ENCODE data around the gene G6PC1.

G6PC1 gene

DNA sequence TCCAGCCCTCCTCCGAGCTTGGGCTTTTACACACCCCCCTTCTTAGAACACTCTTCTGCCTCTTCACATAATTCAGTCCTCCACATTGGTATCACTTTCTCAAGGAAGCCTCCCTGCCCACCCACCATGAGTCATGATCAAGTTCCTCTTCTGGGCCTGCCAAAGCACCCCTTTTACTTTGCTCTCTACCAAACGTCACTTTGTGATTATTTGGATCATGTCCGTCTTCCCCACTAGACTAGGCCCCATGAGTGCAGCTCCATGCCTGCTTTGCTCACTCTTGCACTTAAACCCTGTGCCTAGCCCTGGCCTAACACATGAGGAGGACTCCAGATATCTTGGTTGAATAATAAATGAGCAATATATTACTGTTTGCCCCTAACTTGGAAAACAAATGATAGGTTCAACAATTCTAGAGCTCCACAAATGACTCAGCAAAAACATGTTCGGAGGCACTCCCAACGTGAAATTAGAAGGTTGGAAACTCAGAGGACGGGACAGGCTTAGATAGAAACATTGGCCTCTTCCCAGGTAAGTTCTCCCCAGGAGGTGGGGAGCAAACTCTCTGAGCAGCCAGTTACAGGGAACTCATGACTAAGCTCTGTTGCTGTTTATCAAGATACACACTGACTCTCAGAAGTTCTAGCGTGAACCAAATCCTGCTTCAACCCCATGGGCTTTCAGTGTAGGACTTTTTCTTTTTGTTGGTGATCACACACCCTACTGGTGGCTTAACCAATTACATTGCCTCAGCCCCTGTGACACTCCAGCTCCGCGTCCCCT, 28.3 kb downstream of the G6PC1 start:
- TF ChIP-seq, protein P1, sequence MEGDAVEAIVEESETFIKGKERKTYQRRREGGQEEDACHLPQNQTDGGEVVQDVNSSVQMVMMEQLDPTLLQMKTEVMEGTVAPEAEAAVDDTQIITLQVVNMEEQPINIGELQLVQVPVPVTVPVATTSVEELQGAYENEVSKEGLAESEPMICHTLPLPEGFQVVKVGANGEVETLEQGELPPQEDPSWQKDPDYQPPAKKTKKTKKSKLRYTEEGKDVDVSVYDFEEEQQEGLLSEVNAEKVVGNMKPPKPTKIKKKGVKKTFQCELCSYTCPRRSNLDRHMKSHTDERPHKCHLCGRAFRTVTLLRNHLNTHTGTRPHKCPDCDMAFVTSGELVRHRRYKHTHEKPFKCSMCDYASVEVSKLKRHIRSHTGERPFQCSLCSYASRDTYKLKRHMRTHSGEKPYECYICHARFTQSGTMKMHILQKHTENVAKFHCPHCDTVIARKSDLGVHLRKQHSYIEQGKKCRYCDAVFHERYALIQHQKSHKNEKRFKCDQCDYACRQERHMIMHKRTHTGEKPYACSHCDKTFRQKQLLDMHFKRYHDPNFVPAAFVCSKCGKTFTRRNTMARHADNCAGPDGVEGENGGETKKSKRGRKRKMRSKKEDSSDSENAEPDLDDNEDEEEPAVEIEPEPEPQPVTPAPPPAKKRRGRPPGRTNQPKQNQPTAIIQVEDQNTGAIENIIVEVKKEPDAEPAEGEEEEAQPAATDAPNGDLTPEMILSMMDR (IDR thresholded peaks at IDR 0.05; ENCODE audit: low read depth, low read length, missing control alignments): peak; percentile 66
- H3K4me3 ChIP-seq (ENCODE audit: low read depth, low read length): no peak overlapping the region
- DNase-seq (ENCODE audit: low read depth): peak; percentile 59
- in situ Hi-C loops (cut with HindIII; ENCODE audit: low sequenced_read_pairs): no loop called here

DNA sequence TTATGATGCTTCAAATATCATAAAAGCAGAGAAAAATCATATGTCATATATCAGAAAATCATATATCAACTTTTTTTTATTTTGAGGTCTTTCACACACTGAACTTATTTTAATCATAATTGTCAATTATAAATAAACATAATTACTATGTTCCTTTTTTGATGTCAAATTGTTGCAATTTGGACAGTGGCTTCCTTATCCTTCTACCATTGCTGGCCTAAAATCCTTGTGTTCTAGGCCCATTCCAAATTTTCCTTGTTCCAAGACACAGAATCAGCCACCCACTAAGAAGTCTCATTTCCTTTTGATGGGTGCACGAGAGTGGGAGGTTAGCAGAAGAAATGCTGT, 28.9 kb downstream of the G6PC1 start:
- in situ Hi-C loops (cut with HindIII; ENCODE audit: low sequenced_read_pairs): no loop called here
- no peak for DNase-seq (ENCODE audit: low read depth)
- H3K4me3 ChIP-seq (ENCODE audit: low read depth, low read length): no peak overlapping the region
- TF ChIP-seq, protein P1 (IDR thresholded peaks at IDR 0.05; ENCODE audit: low read depth, low read length, missing control alignments): no peak

DNA sequence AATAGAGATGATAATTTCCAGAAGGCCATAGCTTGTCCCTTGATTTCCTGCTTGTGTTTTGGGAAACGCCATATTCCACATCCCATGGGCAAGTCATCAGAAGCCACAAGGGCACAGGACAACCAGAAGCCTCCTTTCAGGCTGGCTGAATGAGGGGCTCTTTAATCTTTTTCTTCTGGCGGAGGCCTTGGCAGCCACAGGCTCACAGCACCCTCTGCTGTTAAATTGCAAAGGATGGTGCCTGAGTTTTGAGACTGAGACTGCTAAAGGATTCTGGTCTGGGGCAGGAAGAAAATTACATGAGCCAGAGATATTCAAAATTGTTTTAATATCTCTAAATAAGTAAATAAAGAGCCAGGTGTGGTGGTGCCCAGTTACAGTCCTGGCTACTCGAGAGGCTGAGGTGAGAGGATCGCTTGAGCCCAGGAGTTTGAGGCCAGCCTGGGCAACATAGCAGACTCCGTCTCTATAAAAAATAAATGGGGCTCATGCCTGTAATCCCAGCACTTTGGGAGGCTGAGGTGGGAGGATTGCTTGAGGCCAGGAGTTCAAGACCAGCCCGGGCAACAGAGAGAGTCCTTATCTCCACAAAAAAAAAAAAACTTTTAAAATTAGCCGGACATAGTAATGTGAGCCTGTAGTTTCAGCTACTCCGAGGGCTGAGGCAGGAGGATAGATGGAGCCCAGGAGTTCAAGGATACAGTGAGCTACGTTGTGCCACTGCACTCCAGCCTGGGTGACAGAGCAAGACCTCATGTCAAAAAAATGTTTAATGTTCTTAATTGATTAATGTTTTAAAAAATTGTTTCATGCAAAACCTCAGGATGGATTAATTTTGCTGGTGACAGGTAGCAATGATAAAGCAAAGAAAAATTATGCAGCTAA, 37.4 kb downstream of the G6PC1 start:
- peak; percentile 36 for DNase-seq (ENCODE audit: low read depth)
- in situ Hi-C loops (cut with HindIII; ENCODE audit: low sequenced_read_pairs): no loop called here
- H3K4me3 ChIP-seq (ENCODE audit: low read depth, low read length): no peak overlapping the region
- TF ChIP-seq, protein P1 (IDR thresholded peaks at IDR 0.05; ENCODE audit: low read depth, low read length, missing control alignments): peak; percentile 76

DNA sequence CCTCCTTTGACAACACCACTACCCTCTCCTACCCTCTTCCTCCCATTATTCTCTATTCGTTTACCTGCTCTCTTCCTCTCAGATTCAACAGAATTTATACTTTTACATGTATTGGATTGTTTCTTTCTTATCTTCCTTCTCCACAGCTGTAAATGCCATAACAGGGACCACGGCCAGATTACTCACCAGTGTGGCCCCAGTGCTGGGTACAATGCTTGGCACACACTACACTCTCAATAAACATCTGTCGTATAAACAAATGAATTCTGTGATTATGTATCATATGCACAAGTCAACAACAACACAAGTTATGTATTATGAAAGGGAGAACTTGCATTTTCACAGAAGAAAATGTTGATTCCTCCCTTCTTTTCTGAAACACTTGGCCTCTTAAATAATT, 43.6 kb downstream of the G6PC1 start:
- in situ Hi-C loops (cut with HindIII; ENCODE audit: low sequenced_read_pairs): no loop called here
- DNase-seq (ENCODE audit: low read depth): no peak

DNA sequence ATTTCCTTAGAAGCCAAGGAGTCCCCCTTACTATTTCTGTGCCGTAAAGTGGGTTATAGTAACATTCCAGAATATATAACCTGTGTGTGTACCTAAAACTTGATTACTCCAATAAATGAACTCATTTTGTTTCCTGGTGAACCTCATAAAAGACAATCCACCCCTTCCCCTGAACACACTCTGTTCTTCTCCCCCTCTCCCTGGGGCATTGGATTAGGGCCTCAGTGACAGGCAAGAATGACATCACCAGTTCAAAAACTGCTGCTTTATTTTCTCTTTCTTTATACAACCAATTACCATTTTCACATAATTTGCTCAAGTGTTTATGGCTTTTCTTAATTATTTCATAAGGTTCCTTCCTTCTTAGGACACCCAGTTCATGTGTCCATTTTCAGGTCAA, 46.2 kb downstream of the G6PC1 start:
- in situ Hi-C loops (cut with HindIII; ENCODE audit: low sequenced_read_pairs): no loop called here
- TF ChIP-seq, protein P1 (IDR thresholded peaks at IDR 0.05; ENCODE audit: low read depth, low read length, missing control alignments): no peak
- no peak overlapping the region for H3K4me3 ChIP-seq (ENCODE audit: low read depth, low read length)
- no peak for DNase-seq (ENCODE audit: low read depth)

More for the DNA sequence above, 43.6 kb downstream of the G6PC1 start:
- no peak overlapping the region for H3K4me3 ChIP-seq (ENCODE audit: low read depth, low read length)
- TF ChIP-seq, protein P1 (IDR thresholded peaks at IDR 0.05; ENCODE audit: low read depth, low read length, missing control alignments): no peak

DNA sequence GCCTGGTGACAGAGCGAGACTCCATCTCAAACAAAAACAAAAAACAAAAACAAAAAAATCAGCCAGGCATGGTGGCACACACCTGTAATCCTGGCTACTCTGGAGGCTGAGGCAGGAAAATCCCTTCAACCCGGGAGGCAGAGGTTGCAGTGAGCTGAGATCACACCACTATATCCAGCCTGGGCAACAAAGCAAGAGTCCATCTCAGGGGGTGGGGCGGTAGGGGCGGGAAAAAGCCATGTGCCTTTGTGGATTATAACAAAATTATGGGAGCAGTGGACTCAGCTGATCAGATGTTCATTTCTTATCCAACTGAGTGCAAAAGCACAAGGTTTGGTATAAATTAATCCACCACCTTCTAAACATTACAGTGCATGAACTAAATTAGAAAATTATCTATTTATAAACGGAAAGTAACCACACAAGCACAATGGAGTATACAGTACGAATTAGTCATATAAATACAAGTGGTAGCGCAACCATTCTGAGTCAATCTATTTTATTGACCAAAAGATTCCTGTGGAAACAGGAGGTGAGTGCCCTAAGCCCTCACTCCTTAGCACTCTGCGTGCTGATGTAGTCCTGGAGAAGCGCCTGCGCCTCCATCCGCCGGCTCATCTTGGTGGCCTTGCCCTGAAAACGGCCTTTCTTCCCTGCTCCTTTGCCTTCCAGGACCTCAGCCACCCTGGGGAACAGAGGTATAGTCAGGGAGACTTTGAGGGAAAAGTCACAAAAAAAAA, 49.6 kb downstream of the G6PC1 start:
- TF ChIP-seq, protein P1 (IDR thresholded peaks at IDR 0.05; ENCODE audit: low read depth, low read length, missing control alignments): no peak
- DNase-seq (ENCODE audit: low read depth): no peak
- in situ Hi-C loops (cut with HindIII; ENCODE audit: low sequenced_read_pairs): no loop called here
- no peak overlapping the region for H3K4me3 ChIP-seq (ENCODE audit: low read depth, low read length)

All from astrocyte of the cerebellum (primary cell).